AG10803 (cell line): Measurements from ENCODE around the gene BTF3.
"Not testable (repeated sequence)": the region's sequence is repeated elsewhere in the genome, so short reads cannot be mapped to it uniquely, and the experiment has no call there.

Source experiments
- DNase-seq: peaks from one replicate; pipeline ENCODE4 v3.0.0; 2010; ENCODE audit warnings: low read depth
- H3K4me3 ChIP-seq: 2 replicates; pipeline ENCODE4 v1.5.1; 2011; ENCODE audit warnings: mild to moderate bottlenecking, low read length, control low read depth
- TF ChIP-seq, protein P1 (sequence below): conservative IDR thresholded peaks from 2 replicates; pipeline ENCODE4 v1.5.1; 2011; ENCODE audit warnings: mild to moderate bottlenecking, low read length, control low read depth, inconsistent platforms

BTF3 gene

DNA sequence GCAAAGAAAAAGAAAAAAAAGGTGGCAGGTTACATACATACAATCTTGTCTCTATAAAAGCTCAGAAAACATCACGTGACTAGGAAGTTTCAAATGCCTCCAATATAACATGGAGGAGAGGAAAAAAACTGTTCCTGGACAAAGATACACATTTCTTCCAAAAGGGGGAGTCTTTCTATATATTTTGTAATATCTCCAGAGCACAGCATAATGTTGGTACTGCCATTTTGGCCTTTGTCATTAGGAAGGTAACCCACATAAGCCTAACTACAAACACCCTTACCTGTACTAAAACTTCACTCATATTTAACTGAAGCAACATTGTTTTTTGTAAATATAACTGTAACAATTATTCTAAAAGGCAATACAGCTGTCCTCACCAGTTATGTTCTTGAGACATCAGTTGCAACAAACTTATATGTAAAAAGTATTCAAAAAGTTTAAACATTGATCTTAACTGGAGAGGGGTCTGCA lies 1.2 kb upstream of the BTF3 start:
- TF ChIP-seq, protein P1, sequence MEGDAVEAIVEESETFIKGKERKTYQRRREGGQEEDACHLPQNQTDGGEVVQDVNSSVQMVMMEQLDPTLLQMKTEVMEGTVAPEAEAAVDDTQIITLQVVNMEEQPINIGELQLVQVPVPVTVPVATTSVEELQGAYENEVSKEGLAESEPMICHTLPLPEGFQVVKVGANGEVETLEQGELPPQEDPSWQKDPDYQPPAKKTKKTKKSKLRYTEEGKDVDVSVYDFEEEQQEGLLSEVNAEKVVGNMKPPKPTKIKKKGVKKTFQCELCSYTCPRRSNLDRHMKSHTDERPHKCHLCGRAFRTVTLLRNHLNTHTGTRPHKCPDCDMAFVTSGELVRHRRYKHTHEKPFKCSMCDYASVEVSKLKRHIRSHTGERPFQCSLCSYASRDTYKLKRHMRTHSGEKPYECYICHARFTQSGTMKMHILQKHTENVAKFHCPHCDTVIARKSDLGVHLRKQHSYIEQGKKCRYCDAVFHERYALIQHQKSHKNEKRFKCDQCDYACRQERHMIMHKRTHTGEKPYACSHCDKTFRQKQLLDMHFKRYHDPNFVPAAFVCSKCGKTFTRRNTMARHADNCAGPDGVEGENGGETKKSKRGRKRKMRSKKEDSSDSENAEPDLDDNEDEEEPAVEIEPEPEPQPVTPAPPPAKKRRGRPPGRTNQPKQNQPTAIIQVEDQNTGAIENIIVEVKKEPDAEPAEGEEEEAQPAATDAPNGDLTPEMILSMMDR, result peak; percentile 39
- H3K4me3 ChIP-seq, result no peak overlapping the region; the same call in 1 of the 2 replicates
- DNase-seq, result peak; percentile 43

DNA sequence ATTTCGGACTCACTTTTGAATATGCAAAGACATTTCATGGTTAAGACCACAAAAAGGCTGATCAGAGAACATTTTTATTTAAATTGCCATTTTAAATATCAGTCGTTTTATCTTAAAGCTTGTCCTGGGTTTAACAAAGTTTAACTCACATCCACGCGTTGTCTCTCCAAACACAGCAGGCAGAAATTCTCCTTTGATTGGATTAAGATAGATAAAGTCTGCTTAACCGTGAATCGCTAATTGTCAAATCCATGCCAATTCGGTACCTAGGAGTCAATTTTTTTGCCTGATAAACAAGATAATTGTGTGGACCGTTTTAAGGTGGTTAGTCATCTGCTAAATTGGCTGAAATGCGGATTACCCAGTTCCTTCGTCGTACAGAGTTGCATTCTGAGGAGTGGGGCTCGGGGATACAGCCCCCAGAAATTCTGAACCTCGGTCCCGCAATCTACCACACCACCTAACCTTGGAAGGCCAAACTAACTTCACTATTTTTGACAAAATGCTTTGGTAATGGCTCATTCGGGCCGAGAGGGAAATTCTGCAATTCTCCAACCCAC lies 665 bp upstream of the BTF3 start:
- H3K4me3 ChIP-seq, result peak overlapping the region; percentile 86
- TF ChIP-seq, protein P1, result no peak
- DNase-seq, result no peak

DNA sequence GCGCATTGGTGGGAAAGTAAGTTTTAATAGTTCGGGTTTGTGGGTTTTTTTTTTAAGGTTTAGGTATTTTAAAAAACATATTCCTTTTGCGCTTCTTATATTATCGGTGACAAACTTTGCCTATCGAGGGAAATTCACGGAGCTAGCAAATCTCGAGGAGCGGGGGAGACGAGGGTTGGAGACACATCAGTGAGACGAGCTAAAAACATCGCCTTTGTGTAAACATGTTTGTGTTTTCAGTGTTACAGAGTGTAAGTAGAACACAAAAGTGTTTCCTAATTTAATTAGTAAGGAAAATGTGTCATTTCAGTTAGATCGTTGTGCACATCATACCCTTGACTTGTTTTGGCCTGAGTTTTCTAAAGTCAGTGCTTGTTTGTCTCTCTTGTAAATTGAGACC lies 945 bp downstream of the BTF3 start:
- DNase-seq, result no peak
- H3K4me3 ChIP-seq, result peak overlapping the region; percentile 86
- TF ChIP-seq, protein P1, result no peak

DNA sequence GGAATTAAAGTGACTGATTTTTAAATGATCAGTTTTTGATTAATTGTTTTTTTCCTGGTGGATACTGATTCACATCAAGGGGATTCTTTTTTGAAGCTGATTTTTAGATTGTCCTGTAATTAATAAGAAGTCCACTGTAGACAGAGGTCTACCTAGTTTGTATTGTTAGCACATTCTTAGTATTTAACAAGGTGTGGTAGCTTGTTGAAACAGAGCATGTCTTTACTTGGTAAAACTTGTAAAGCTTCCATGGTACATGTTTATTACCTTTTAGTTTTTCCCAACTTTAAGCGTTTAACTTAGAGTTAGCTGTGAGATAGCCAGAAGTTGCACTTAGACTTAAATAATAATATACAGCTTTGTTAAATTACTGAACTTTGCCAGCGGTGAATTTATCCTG lies 1.5 kb downstream of the BTF3 start:
- TF ChIP-seq, protein P1, result no peak
- DNase-seq, result no peak
- peak overlapping the region; percentile 86 for H3K4me3 ChIP-seq

DNA sequence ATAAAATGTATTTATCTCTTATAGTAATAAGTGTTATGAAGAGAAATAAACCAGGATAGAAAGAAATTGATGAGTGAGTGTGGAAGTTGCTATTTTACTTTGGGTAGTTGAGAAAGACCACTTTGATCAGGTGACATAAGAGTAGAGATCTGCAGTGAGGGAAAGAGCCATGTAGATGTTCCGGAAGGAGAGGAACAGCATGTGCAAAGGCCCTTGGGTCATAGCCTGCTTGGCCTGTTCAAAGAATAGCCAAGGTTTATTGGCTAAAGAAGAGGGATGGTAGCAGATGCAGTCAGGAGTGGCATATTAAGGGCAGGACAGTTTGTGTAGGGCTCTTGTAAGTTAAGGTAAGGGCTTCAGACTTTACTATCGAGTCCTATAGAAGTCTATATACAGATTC lies 3.2 kb downstream of the BTF3 start:
- TF ChIP-seq, protein P1, result no peak
- no peak overlapping the region for H3K4me3 ChIP-seq
- DNase-seq, result no peak

DNA sequence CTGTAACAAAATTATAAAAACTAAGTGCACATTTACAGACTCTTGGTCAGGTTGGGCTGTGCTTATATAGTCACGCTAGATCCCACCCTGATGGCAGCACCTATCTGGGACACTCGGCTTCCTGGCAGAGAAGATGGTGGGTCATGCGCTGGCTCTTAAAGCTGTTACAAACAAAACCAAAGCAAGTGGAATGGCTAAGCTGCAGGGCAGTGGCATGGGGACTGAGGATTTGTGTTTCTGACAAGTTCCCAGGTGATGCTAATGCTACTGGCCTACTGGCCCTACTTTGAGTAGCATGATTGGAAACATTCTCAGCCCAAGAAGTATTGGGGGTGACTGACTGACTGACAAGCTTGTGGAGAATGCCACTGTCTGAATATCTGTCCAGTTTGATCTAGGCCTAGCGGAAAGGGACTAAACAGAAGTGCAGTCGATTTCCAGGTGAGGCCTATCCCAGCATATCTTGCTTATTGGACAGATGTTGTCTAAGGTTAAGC lies 8.3 kb downstream of the BTF3 start:
- no peak overlapping the region for H3K4me3 ChIP-seq
- DNase-seq, result no peak
- TF ChIP-seq, protein P1, result no peak

DNA sequence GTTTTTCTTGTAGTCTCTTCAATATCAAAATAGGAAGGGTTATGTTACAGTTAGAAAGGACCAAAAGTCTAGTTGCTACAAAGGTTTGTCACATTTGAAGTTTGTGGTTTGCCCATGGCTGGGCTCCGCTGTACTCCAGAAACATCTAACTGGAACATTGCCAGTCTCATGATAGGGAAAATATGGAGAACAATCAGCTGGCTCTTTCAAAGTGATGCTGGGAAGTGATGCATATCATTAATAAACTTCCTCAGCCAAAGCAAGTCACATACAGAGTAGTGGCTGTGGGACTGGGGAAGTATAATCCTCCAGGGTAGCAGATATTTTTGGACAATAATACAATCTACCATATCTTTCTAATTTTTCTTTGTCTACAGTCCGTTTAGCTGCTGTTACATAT lies 8.8 kb downstream of the BTF3 start:
- H3K4me3 ChIP-seq, result no peak overlapping the region
- DNase-seq, result no peak
- TF ChIP-seq, protein P1, result no peak

DNA sequence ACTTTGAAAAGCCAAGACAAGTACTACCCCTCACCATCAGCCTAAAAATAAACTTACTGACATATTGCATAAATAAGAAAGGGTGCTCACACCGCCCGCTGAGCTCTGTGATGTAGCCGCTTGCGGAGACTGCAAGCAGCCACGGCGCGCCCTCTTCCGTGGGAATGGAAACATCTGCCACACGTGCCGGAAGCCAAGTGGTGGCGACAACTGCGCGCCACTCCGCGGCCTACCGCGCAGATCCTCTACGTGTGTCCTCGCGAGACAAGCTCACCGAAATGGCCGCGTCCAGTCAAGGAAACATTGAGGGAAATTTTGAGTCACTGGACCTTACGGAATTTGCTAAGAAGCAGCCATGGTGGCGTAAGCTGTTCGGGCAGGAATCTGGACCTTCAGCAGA lies 10.3 kb downstream of the BTF3 start:
- DNase-seq, H3K4me3 ChIP-seq: not testable (repeated sequence)
